HepG2 (cell line): ENCODE results near the gene MBD3. TPM values are rescaled to one million over a fixed set of nuclear protein-coding genes. Genes with fewer than 3 reads are reported as not detected.
A peak's percentile ranks its signal among the peaks of the same experiment; 100 is the strongest.

Source experiments
- ATAC-seq: fragments of 200-7000 bp; cut with Tn5 transposase; 3 replicates; pipeline ENCODE4 v1.9.1; 2020; ENCODE audit warnings: mild to moderate bottlenecking, moderate library complexity
- BruUV-seq: library from RNA; stranded (reverse); fragments of 400-500 nt; replicated peaks from 2 replicates; lab custom pipeline; 2021; lab: Mats Ljungman, UMichigan
- CTCF ChIA-PET: fragments of 300-600 bp; formaldehyde crosslinking; extraction: SDS; loops from one replicate; lab custom pipeline; 2021; ENCODE audit warnings: low total read pairs, inconsistent platforms, low intra/inter-chr PET ratio; lab: Yijun Ruan, JAX
- POLR2A ChIA-PET: fragments of 350-600 bp; sonication (Branson Sonifier 250); formaldehyde crosslinking; loops from one replicate; lab custom pipeline; 2020; ENCODE audit warnings: antibody characterized with exemption, inconsistent platforms; lab: Yijun Ruan, JAX
- DNase-seq: peaks from one replicate; pipeline ENCODE4 v3.0.0-alpha.2; 2015; ENCODE audit warnings: low spot score
- FAIRE-seq: peaks from 3 replicates; lab custom pipeline; 2011; peaks lifted over from hg19 to GRCh38; lab: Jason Lieb, UNC
- H2AFZ ChIP-seq: one replicate; pipeline ENCODE4 v1.6.1; 2011; ENCODE audit warnings: low read length, inconsistent platforms
- H3K27ac ChIP-seq: fragments of 300-600 bp; 3 replicates; pipeline ENCODE4 v1.8.0; 2011; ENCODE audit warnings: mixed run types, mild to moderate bottlenecking, mixed read lengths, low read length, inconsistent platforms; ENCODE audit not compliant: insufficient read depth; ENCODE audit errors: extremely low read length
- H3K27me3 ChIP-seq, 2 experiments: fragments of 200-600 bp in 1 of 2; 2 replicates in 1 of 2; 3 replicates in 1 of 2; pipeline versions ENCODE4 v1.6.0 to v1.8.0; 2011; ENCODE audit warnings: low read length in 2 of 2, mild to moderate bottlenecking in 2 of 2, moderate library complexity in 2 of 2, inconsistent platforms in 1 of 2; ENCODE audit not compliant: insufficient read depth in 2 of 2, control insufficient read depth in 1 of 2
- H3K36me3 ChIP-seq, 2 experiments: fragments of 200-600 bp in 1 of 2; replicated peaks in 1 of 2; 2 replicates in 1 of 2; 3 replicates in 1 of 2; pipeline versions ENCODE4 v1.5.1 to v1.8.0; 2011; ENCODE audit warnings: low read length in 2 of 2, inconsistent platforms in 1 of 2; ENCODE audit not compliant: insufficient read depth in 2 of 2, control insufficient read depth in 1 of 2
- H3K4me1 ChIP-seq: 2 replicates; pipeline ENCODE4 v1.5.1; 2012; ENCODE audit warnings: low read length, inconsistent platforms; ENCODE audit not compliant: insufficient read depth
- H3K4me2 ChIP-seq: 2 replicates; pipeline ENCODE4 v1.6.0; 2011; ENCODE audit warnings: low read depth, low read length, inconsistent platforms
- H3K4me3 ChIP-seq, 3 experiments: fragments of 200-600 bp in 1 of 3; sonication (generic), shearing (Covaris generic) in 1 of 3; replicated peaks in 1 of 3; 2 replicates each; pipeline ENCODE4 v1.5.1; 2011 to 2016; ENCODE audit warnings: low read length in 3 of 3, inconsistent platforms in 2 of 3, low read depth in 2 of 3, mild to moderate bottlenecking in 2 of 3, control low read depth in 1 of 3, mixed read lengths in 1 of 3; ENCODE audit not compliant: insufficient read depth in 1 of 3
- H3K79me2 ChIP-seq: one replicate; pipeline ENCODE4 v1.6.1; 2011; ENCODE audit warnings: low read length, inconsistent platforms; ENCODE audit not compliant: insufficient read depth
- H3K9ac ChIP-seq: 2 replicates; pipeline ENCODE4 v1.6.0; 2011; ENCODE audit warnings: mild to moderate bottlenecking, low read depth, low read length, inconsistent platforms; ENCODE audit not compliant: insufficient read depth
- H3K9me3 ChIP-seq: 2 replicates; pipeline ENCODE4 v1.5.1; 2012; ENCODE audit warnings: mild to moderate bottlenecking, low read length
- H4K20me1 ChIP-seq: 2 replicates; pipeline ENCODE4 v1.6.0; 2011; ENCODE audit warnings: inconsistent platforms, mild to moderate bottlenecking, low read length, moderate library complexity; ENCODE audit not compliant: insufficient read depth
- AGO2 ChIP-seq: fragments of 200-400 bp; formaldehyde crosslinking; optimal IDR thresholded peaks from 2 replicates; pipeline ENCODE3; 2017; ENCODE audit warnings: mild to moderate bottlenecking, low read depth, low read length, moderate library complexity
- NFRKB ChIP-seq: fragments of 450-650 bp; IDR thresholded peaks from 2 replicates; pipeline ENCODE4 v1.6.1; 2017
- POLR2G ChIP-seq: fragments of 200-400 bp; formaldehyde crosslinking; IDR thresholded peaks from 2 replicates; pipeline ENCODE4 v1.6.1; 2018; ENCODE audit warnings: mild to moderate bottlenecking, low read depth, low read length, moderate library complexity
- RBFOX2 ChIP-seq: fragments of 200-400 bp; formaldehyde crosslinking; IDR thresholded peaks from 2 replicates; pipeline ENCODE4 v1.6.1; 2017; ENCODE audit warnings: low read depth, mild to moderate bottlenecking, low read length
- SP2 ChIP-seq: sonication (generic); formaldehyde crosslinking; IDR thresholded peaks from 2 replicates; pipeline ENCODE4 v1.5.1; 2020; ENCODE audit warnings: mild to moderate bottlenecking, missing genetic modification reagents
- TFDP1 ChIP-seq: IDR thresholded peaks from 2 replicates; pipeline ENCODE4 v1.6.1; 2016; ENCODE audit warnings: missing compliant biosample characterization, missing genetic modification reagents, borderline replicate concordance
- ZFX ChIP-seq: sonication (generic); formaldehyde crosslinking; IDR thresholded peaks from 2 replicates; pipeline ENCODE4 v1.4.0; 2020; ENCODE audit warnings: mild to moderate bottlenecking, low read depth, missing genetic modification reagents, moderate library complexity
- ZNF891 ChIP-seq: sonication (generic); formaldehyde crosslinking; IDR thresholded peaks from 2 replicates; pipeline ENCODE4 v1.5.0; 2020; ENCODE audit warnings: mild to moderate bottlenecking, missing genetic modification reagents
- WGBS: methylation state at CpG from one replicate; pipeline ENCODE4 v1.1.6; 2017; ENCODE audit warnings: low lambda C conversion rate; 5-methylcytosine and 5-hydroxymethylcytosine counted together
- in situ Hi-C: cut with HindIII; loops from 2 replicates; pipeline ENCODE4 v1.10.0; 2017; ENCODE audit warnings: low pct_unique_long_range_greater_than_20kb; ENCODE audit not compliant: extremely low pct_ligation_motif_present
- intact Hi-C: fragments of 100-400 bp; cut with micrococcal nuclease; formaldehyde crosslinking; loops from one replicate; pipeline ENCODE4 v1.10.0; 2022; ENCODE audit not compliant: unreplicated experiment
- polyA plus RNA-seq, 8 experiments: library from polyadenylated mRNA; depleted of rRNA in 3 of 8; stranded (reverse) in 7 of 8; unstranded in 1 of 8; fragments of >200 nt; fragmentation: Illumina TruSeq in 4 of 8; extraction: Trizol in 4 of 8; gene quantifications; 2 replicates each; pipeline versions ENCODE4 v1.2.1 to v1.2.3, GENCODE V29; 2011 to 2016; ENCODE audit warnings: low read depth in 4 of 8, missing spikeins in 1 of 8, mixed read lengths in 1 of 8; ENCODE audit not compliant: insufficient read depth in 1 of 8
- total RNA-seq, 5 experiments: library from RNA; depleted of rRNA; stranded (reverse); fragments of >200 nt; fragmentation: Illumina TruSeq; extraction: Trizol; gene quantifications; 2 replicates each; pipeline ENCODE4 v1.2.3, GENCODE V29; 2016; ENCODE audit warnings: low read depth in 1 of 5

Gene MBD3
- total and polyA plus RNA-seq, 2 of the 13 experiments (the other 11 are each of a cell fraction or from before 2014, with no cell fraction given) = 21.2 to 76.9 TPM

GRCh38 chr19:1579222-1579621, 13.4 kb downstream of the MBD3 start:
- no peak for ATAC-seq
- Histone ChIP-seq H3K27me3 (no peaks in the 10 kb centered on the region), H4K20me1 (0 out of 2 replicates have a peak, but pooled peaks cover 2% of the 10 kb centered on the region), H3K36me3 (peaks cover 12 to 44% of the 10 kb centered on the region in 2 experiments; a peak in 4 of 5 replicates), H3K27ac (no peak overlapping the region), H3K4me1 (peaks cover under 1% of the 10 kb centered on the region; the same call in 1 of the 2 replicates), H2AFZ (no peak overlapping the region), H3K4me3 (no peak overlapping the region), H3K4me2 (no peak overlapping the region), H3K9ac (no peak overlapping the region), H3K79me2 (no peaks in the 10 kb centered on the region), H3K9me3 (no peaks in the 10 kb centered on the region)
- intact Hi-C loops = no loop called here
- DNase-seq = no peak
- in situ Hi-C loops = no loop called here
- no peak for FAIRE-seq
- TF ChIP-seq AGO2 (peak; percentile 81), ZNF891 (CRISPR knock-in tag) (no peak), RBFOX2 (peak; percentile 52; the same call in 1 of the 2 replicates), POLR2G (0 out of 2 replicates have a peak, but pooled peaks have one; percentile 36), TFDP1 (CRISPR knock-in tag) (no peak)
- BruUV-seq = no TSS peak
- ChIA-PET POLR2A (interaction anchor here (1.1 to 1.6 kb wide), 2 partner anchors 12 to 14 kb away, joined by 3 to 5 read pairs; no protein-coding TSS in a partner anchor), CTCF (no interaction called here)
- 98% methylated on average over 20 of the region's 20 CpGs for WGBS

- no peak overlapping the region for H3K4me2 ChIP-seq
- no peak overlapping the region for H3K4me3 ChIP-seq
- H3K27ac ChIP-seq = no peak overlapping the region
- intact Hi-C loops (no loop called here), in situ Hi-C loops (no loop called here)
- DNase-seq (no peak), ATAC-seq (no peak), FAIRE-seq (no peak)
- WGBS = 96% methylated on average over 33 of the region's 49 CpGs
- BruUV-seq = TSS peak; percentile 41
- H3K4me1 ChIP-seq = peaks cover 12% of the 10 kb centered on the region
- H3K27me3 ChIP-seq = no peaks in the 10 kb centered on the region
- H2AFZ ChIP-seq = no peak overlapping the region
- POLR2A ChIA-PET = interaction anchor here (1.1 to 1.6 kb wide), 2 partner anchors 13 to 15 kb away, joined by 3 to 5 read pairs; no protein-coding TSS in a partner anchor
- TF ChIP-seq NFRKB (no peak), ZFX (no peak), AGO2 (peak; percentile 3), SP2 (CRISPR knock-in tag) (no peak), RBFOX2 (peak; percentile 59)
- H3K36me3 ChIP-seq = peaks cover 11 to 40% of the 10 kb centered on the region in 2 experiments; a peak in 4 of 5 replicates
- no peaks in the 10 kb centered on the region for H3K9me3 ChIP-seq
- CTCF ChIA-PET = no interaction called here
- H4K20me1 ChIP-seq = 0 out of 2 replicates have a peak, but pooled peaks cover 2% of the 10 kb centered on the region
- no peak overlapping the region for H3K9ac ChIP-seq
- H3K79me2 ChIP-seq = no peaks in the 10 kb centered on the region
These were observed 14.6 kb downstream of the MBD3 start for GRCh38 chr19:1577929-1578618.
